Measurements from ENCODE around the gene STK25.

- TF ChIP-seq, protein P1, sequence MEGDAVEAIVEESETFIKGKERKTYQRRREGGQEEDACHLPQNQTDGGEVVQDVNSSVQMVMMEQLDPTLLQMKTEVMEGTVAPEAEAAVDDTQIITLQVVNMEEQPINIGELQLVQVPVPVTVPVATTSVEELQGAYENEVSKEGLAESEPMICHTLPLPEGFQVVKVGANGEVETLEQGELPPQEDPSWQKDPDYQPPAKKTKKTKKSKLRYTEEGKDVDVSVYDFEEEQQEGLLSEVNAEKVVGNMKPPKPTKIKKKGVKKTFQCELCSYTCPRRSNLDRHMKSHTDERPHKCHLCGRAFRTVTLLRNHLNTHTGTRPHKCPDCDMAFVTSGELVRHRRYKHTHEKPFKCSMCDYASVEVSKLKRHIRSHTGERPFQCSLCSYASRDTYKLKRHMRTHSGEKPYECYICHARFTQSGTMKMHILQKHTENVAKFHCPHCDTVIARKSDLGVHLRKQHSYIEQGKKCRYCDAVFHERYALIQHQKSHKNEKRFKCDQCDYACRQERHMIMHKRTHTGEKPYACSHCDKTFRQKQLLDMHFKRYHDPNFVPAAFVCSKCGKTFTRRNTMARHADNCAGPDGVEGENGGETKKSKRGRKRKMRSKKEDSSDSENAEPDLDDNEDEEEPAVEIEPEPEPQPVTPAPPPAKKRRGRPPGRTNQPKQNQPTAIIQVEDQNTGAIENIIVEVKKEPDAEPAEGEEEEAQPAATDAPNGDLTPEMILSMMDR (IDR thresholded peaks at IDR 0.05): no peak
- no peak for TF ChIP-seq POLR2A (IDR thresholded peaks at IDR 0.05)
Observed at GRCh38 chr2:241505781-241506201, 2.6 kb downstream of the STK25 start.
